Upper lobe of left lung (tissue), 4 donors: ENCODE results near the gene TAAR2.

Experiments used
- CTCF ChIP-seq, 6 experiments: fragments of 450-650 bp in 4 of 6; fragments of 200-600 bp in 2 of 6; sonication (generic) in 2 of 6; IDR thresholded peaks; one replicate each; pipeline ENCODE4 v1.5.1; 2016 to 2019; ENCODE audit warnings: antibody characterized with exemption in 6 of 6
- POLR2AphosphoS5 ChIP-seq, 2 donors: sonication (generic); formaldehyde crosslinking; IDR thresholded peaks; one replicate each; pipeline ENCODE4 v1.5.1; 2017; ENCODE audit warnings: antibody characterized with exemption in 2 of 2

GRCh38 chr6:132598473-132598872 is 25.6 kb downstream of the TAAR2 start:
- TF ChIP-seq POLR2AphosphoS5 (IDR thresholded peaks at IDR 0.05): no peak
- no peak for TF ChIP-seq CTCF (IDR thresholded peaks at IDR 0.05)
